ENCODE results near the gene NUBPL.

- no peak for TF ChIP-seq CTCF (IDR thresholded peaks at IDR 0.05)
- TF ChIP-seq POLR2A (IDR thresholded peaks at IDR 0.05) = no peak
Observed at GRCh38 chr14:31660728-31661127, 99.5 kb downstream of the NUBPL start.
